HG02870 (cell line): ENCODE results near the gene OR10A4.
A peak's percentile ranks its signal among the peaks of the same experiment; 100 is the strongest.
"Not testable (repeated sequence)": the region's sequence is repeated elsewhere in the genome, so short reads cannot be mapped to it uniquely, and the experiment has no call there.

ENCODE experiments used
- ATAC-seq: cut with Tn5 transposase; IDR thresholded peaks from one replicate; pipeline ENCODE4 v1.9.1; 2021; ENCODE audit warnings: mild to moderate bottlenecking, moderate library complexity; ENCODE audit not compliant: unreplicated experiment

OR10A4 gene

DNA sequence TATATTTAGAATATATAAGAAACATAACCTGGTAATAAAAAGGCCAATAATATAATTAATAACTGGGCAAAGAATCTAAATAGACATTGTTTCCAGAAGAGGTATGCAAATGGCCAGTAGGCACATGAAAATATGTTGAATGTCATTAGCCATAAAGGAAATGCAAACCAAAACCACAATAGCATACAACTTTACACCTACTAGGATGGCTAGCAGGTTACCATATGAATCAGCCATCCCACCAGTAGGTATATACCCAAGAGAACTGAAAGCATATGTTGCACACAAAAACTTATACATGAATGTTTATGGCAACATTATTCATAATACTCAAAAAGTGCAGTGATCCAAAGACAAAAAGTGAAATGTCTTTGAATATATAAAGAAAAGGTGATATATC, 18.6 kb downstream of the OR10A4 start:
- ATAC-seq, result peak; percentile 86

- ATAC-seq, result no peak
Observed at GRCh38 chr11:6898911-6899310, 22.5 kb downstream of the OR10A4 start.

- no peak for ATAC-seq
Observed at GRCh38 chr11:6900327-6900999, 24.0 kb downstream of the OR10A4 start.

- not testable (repeated sequence) for ATAC-seq
Observed at GRCh38 chr11:6904804-6905203, 28.4 kb downstream of the OR10A4 start.

- ATAC-seq, result no peak
Observed at GRCh38 chr11:6911378-6911777, 35.0 kb downstream of the OR10A4 start.

- ATAC-seq, result no peak
Observed at GRCh38 chr11:6911948-6912347, 35.5 kb downstream of the OR10A4 start.

GRCh38 chr11:6919698-6920097, 43.3 kb downstream of the OR10A4 start:
- no peak for ATAC-seq

DNA sequence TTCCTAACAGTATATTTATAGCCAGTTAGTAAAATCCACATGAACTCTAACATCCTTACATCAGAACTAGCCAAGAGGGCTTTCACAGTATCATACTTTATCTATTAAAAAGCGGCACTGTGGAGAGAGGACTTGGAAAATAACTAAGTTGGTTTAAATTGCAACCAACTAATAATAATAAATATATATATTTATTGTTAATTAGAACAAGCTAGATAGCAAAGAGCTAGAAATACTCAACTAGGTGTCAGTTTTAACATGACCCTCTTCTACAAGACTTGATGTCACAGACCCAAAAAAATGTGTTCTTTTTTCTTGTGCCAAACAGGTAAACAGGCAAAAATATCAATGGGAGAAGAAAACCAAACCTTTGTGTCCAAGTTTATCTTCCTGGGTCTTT, 44.3 kb downstream of the OR10A4 start, which contains the start of gene OR2D3:
Gene OR2D3 (plus strand): TSS at position 301 of the 400 bp plus-strand sequence. CDS start 0 bp downstream, at position 301.
- no peak for ATAC-seq

DNA sequence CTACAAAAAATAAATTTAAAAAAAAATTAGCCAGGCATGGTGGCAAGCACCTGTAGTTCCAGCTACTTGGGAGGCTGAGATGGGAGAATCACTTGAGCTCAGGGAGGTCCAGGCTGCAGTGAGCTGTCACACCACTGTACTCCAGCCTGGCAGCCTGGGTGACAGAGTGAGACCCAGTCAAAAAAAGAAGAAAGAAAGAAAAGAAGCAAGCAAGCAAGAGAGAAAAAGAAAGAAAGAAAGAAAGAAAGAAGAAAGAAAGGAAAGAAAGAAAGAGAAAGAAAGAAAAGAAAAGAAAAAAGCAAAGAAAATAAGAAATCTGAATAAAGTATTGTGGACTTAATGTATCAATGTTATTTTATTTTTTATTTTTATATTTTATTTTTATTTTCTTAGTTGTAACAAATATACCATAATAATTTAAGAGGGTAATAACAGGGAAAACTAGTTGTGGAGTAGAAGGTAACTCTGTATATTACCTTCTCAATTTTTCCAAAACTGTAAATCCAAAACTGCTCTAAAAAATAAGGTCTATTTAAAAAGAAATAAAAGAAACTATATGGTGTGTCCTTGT, 48.7 kb downstream of the OR10A4 start:
- ATAC-seq, result no peak

- peak; percentile 4 for ATAC-seq
Observed at GRCh38 chr11:6925636-6926207, 49.3 kb downstream of the OR10A4 start.

- peak; percentile 72 for ATAC-seq
Observed at GRCh38 chr11:6926208-6927029, 50.0 kb downstream of the OR10A4 start, which contains the start of gene ZNF215. TSS of gene ZNF215 (plus strand) at chr11:6926426. CDS start at chr11:6932273, 5,847 bp downstream.

DNA sequence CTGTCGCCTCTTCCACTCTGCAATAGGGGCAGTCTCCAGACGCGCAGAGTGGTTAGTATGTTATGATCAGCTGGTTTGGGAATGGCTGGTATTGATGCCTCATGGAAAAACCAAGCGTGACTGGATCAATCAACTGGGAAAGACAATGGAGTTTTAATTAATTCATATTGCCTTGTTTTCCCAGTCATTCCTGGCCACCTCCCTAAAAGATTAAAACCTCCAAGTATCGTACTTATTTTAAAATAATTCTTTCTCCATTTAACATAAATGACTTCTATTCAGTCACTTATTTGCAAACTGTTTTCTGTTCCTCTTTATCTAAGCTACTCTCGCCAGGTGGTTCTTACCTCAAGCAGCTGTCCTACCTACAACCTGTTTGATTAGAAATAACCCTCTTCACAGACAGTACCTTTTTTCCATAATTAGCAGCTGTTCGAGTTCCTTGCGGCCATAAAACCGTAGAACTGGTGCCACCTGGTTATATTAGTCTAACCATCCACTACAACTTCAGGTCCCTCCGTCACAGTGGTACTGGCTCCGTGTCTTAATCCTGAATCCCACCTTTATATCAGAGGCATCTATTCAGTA, 50.7 kb downstream of the OR10A4 start:
- ATAC-seq, result peak; percentile 66
